ENCODE data around the gene PLCB4. TPM values are rescaled to one million over a fixed set of nuclear protein-coding genes. Genes with fewer than 3 reads are reported as not detected.
A peak's percentile ranks its signal among the peaks of the same experiment; 100 is the strongest.
"Not testable (repeated sequence)": the region's sequence is repeated elsewhere in the genome, so short reads cannot be mapped to it uniquely, and the experiment has no call there.

The PLCB4 gene
- total RNA-seq, 6 experiments from 2014 or later = 71.8 to 95.7 (median 79.1) TPM

- peak overlapping the region; percentile 14 for H3K27ac Mint-ChIP-seq
These were observed 305.2 kb downstream of the PLCB4 start for GRCh38 chr20:9374072-9374471.

GRCh38 chr20:9374480-9374879, 305.6 kb downstream of the PLCB4 start:
- Mint-ChIP-seq H3K4me1 (ENCODE audit: low read depth) (peaks cover 27% of the 10 kb centered on the region), H3K4me3 (no peak overlapping the region; the same call in 1 of the 2 replicates), H3K27ac (peak overlapping the region; percentile 14), H3K27me3 (ENCODE audit: insufficient read depth) (peaks cover 2% of the 10 kb centered on the region), H3K36me3 (ENCODE audit: low read depth) (peaks cover 35% of the 10 kb centered on the region), H3K9me3 (no peaks in the 10 kb centered on the region)
- no peak for TF ChIP-seq CTCF (IDR thresholded peaks at IDR 0.05)
- DNase-seq = no peak

More at GRCh38 chr20:9374072-9374471, 305.2 kb downstream of the PLCB4 start:
- Mint-ChIP-seq H3K27me3 (ENCODE audit: insufficient read depth) (peaks cover 2% of the 10 kb centered on the region), H3K4me1 (ENCODE audit: low read depth) (peaks cover 27% of the 10 kb centered on the region), H3K36me3 (ENCODE audit: low read depth) (peaks cover 39% of the 10 kb centered on the region), H3K9me3 (no peaks in the 10 kb centered on the region), H3K4me3 (no peak overlapping the region; the same call in 1 of the 2 replicates)
- no peak for DNase-seq
- no peak for TF ChIP-seq CTCF (IDR thresholded peaks at IDR 0.05)

- no peak for DNase-seq
- H3K27me3 Mint-ChIP-seq (ENCODE audit: insufficient read depth) = peaks cover 2% of the 10 kb centered on the region
- peaks cover 31% of the 10 kb centered on the region for H3K36me3 Mint-ChIP-seq (ENCODE audit: low read depth)
- TF ChIP-seq CTCF (IDR thresholded peaks at IDR 0.05) = no peak
- H3K9me3 Mint-ChIP-seq = no peaks in the 10 kb centered on the region
- H3K27ac Mint-ChIP-seq = peak overlapping the region; percentile 19
- peaks cover 27% of the 10 kb centered on the region for H3K4me1 Mint-ChIP-seq (ENCODE audit: low read depth)
- H3K4me3 Mint-ChIP-seq = peak overlapping the region; percentile 6; the same call in 1 of the 2 replicates
These were observed 306.4 kb downstream of the PLCB4 start for GRCh38 chr20:9375221-9375681.

GRCh38 chr20:9377007-9377406, 308.1 kb downstream of the PLCB4 start:
- Mint-ChIP-seq H3K27me3 (ENCODE audit: insufficient read depth) (peaks cover 2% of the 10 kb centered on the region), H3K4me3 (no peak overlapping the region), H3K4me1 (ENCODE audit: low read depth) (peaks cover 27% of the 10 kb centered on the region), H3K36me3 (ENCODE audit: low read depth) (peaks cover 38% of the 10 kb centered on the region), H3K9me3 (no peaks in the 10 kb centered on the region), H3K27ac (no peak overlapping the region)
- TF ChIP-seq CTCF (IDR thresholded peaks at IDR 0.05) = no peak
- DNase-seq = no peak

GRCh38 chr20:9385345-9386310, 316.7 kb downstream of the PLCB4 start:
- not testable (repeated sequence) for DNase-seq; H3K4me3 Mint-ChIP-seq; H3K27ac Mint-ChIP-seq; H3K9me3 Mint-ChIP-seq; H3K27me3 Mint-ChIP-seq (ENCODE audit: insufficient read depth)
- H3K36me3 Mint-ChIP-seq (ENCODE audit: low read depth) = peaks cover 54% of the 10 kb centered on the region
- peaks cover 20% of the 10 kb centered on the region for H3K4me1 Mint-ChIP-seq (ENCODE audit: low read depth)

Measured in HFFc6 (cell line).